BE2C (cell line): Measurements from ENCODE around the gene PRTN3.

Experiments used
- DNase-seq: peaks from one replicate; pipeline ENCODE4 v3.0.0-alpha.2; 2020
- H3K27me3 ChIP-seq: fragments of 250-450 bp; sonication (Bioruptor Pico); 2 replicates; pipeline ENCODE4 v1.5.1; 2020; ENCODE audit warnings: mild to moderate bottlenecking
- H3K36me3 ChIP-seq: fragments of 250-450 bp; sonication (Bioruptor Pico); 2 replicates; pipeline ENCODE4 v1.5.1; 2020; ENCODE audit warnings: mild to moderate bottlenecking
- H3K4me1 ChIP-seq: fragments of 250-450 bp; sonication (Bioruptor Pico); 2 replicates; pipeline ENCODE4 v1.5.1; 2020
- H3K4me3 ChIP-seq: 2 replicates; pipeline ENCODE4 v1.5.1; 2011; ENCODE audit warnings: low read depth, low read length
- H3K9me3 ChIP-seq: fragments of 250-450 bp; sonication (Bioruptor Pico); 2 replicates; pipeline ENCODE4 v1.5.1; 2020
- TF ChIP-seq, protein P1 (sequence below): IDR thresholded peaks from 2 replicates; pipeline ENCODE4 v1.5.1; 2012; ENCODE audit warnings: mild to moderate bottlenecking, low read depth, low read length

The PRTN3 gene

DNA sequence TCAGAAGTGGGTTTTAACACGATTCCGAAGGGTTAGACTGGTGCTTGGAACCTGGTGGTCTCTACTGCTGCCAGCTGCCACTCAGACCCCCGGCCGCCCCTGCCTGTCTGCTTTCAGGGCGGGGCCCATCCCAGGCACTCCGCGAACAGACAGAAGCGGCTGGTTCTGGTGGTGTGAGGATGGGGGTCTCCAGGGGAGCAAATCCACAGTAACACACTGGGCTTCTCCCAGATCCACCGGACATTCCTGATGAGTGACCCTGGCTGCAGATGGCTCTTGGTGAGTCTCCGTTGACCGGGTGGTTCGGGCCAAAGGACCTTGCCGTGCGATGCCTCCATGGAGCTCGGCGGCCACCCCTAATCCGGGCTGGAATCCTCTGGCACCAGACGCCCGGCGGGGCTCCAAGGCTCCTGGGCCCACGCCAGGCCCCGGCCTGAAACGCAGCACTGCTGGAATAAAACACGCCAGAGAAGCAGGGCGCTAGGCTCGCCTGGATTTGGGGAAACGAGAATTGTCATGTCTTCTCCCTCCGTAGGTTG lies 45.7 kb upstream of the PRTN3 start:
- Histone ChIP-seq H3K36me3 (peaks cover 23% of the 10 kb centered on the region), H3K4me1 (no peaks in the 10 kb centered on the region), H3K9me3 (no peaks in the 10 kb centered on the region), H3K4me3 (no peak overlapping the region), H3K27me3 (no peaks in the 10 kb centered on the region)
- no peak for DNase-seq
- TF ChIP-seq, protein P1, sequence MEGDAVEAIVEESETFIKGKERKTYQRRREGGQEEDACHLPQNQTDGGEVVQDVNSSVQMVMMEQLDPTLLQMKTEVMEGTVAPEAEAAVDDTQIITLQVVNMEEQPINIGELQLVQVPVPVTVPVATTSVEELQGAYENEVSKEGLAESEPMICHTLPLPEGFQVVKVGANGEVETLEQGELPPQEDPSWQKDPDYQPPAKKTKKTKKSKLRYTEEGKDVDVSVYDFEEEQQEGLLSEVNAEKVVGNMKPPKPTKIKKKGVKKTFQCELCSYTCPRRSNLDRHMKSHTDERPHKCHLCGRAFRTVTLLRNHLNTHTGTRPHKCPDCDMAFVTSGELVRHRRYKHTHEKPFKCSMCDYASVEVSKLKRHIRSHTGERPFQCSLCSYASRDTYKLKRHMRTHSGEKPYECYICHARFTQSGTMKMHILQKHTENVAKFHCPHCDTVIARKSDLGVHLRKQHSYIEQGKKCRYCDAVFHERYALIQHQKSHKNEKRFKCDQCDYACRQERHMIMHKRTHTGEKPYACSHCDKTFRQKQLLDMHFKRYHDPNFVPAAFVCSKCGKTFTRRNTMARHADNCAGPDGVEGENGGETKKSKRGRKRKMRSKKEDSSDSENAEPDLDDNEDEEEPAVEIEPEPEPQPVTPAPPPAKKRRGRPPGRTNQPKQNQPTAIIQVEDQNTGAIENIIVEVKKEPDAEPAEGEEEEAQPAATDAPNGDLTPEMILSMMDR, result no peak

DNA sequence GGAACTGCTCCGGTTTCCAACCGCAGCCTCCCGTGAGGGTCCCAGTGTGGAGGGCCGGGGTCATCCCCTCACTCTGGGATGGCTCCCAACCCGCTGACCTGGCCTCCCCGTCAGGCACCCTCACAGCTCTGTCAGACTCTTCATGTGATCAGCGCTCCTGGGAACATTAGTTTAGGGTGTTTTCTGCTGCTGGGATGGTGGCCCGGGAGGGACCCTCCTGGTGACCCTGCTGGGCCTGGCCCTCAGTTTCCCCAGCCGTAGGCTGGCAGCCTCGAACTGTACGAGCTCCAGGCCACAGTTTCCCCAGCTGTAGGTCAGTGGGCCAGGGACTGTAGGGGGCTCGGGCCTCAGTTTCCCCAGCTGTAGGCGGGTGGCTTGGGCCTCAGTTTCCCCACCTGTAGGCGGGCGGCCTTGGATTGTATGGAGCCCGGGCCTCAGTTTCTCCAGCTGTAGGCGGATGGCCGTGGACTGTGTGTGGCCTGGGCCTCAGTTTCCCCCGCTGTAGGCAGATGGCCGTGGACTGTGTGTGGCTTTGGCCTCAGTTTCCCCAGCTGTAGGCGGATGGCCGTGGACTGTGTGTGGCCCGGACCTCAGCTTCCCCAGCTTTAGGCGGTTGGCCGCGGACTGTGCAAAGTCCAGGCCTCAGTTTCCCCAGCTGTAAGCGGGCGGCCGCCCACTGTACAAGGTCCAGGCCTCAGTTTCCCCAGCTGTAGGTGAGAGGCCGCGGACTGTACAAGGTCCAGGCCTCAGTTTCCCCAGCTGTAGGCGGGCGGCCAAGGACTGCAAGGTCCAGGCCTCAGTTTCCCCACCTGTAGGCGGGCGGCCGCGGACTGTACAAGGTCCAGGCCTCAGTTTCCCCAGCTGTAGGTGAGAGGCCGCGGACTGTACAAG lies 44.9 kb upstream of the PRTN3 start:
- TF ChIP-seq, protein P1, result no peak
- Histone ChIP-seq H3K27me3 (no peaks in the 10 kb centered on the region), H3K4me1 (peaks cover 3% of the 10 kb centered on the region)

DNA sequence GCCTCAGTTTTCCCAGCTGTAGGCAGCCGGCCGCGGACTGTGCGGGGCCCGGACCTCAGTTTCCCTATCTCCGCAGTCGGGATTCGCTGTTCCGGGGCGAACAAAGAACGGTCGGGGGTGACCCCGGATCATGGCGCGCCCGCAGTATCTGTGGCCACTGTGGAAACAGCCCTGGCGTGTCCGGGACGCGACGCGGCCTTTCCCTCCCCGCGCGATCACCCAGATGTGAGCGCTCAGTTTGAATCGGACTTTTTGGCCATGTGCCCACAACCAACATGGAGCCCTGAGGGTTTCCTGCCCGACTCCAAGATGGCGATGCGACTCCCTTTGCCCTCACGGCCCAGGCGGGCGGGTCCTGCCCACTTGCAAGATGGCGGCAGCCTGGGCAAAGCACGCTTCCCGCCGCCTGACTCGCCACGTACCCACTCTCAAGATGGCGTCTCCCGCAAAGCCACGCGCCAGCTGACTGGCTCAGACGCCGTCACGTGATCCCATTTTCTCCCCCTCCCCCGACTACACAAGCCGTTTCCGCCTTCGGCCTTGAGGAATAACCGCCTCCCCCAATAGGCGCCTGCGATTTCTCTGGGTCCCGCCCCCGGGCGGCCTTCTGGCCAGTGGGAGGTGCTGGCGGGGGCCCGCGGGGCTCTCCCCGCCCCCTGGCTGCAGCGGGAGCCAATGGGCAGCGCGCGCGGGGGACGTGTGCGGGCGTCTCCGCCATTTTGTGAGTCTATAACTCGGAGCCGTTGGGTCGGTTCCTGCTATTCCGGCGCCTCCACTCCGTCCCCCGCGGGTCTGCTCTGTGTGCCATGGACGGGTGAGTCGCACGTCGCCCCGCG lies 43.9 kb upstream of the PRTN3 start, which contains the start of gene PTBP1:
Gene PTBP1, plus strand, starts transcription at position 761 of the 836 bp plus-strand sequence. Its CDS starts 46 bp downstream, at position 807.
- peak within 1 kb of the TSS; percentile 96 for H3K4me3 ChIP-seq
- H3K4me1 ChIP-seq, result peaks cover 13% of the 10 kb centered on the region
- TF ChIP-seq, protein P1, result peak; percentile 8; the same call in 1 of the 2 replicates

More for the DNA sequence above, 44.9 kb upstream of the PRTN3 start:
- Histone ChIP-seq H3K4me3 (peak overlapping the region; percentile 72), H3K9me3 (no peaks in the 10 kb centered on the region), H3K36me3 (peaks cover 31% of the 10 kb centered on the region)
- DNase-seq, result no peak

DNA sequence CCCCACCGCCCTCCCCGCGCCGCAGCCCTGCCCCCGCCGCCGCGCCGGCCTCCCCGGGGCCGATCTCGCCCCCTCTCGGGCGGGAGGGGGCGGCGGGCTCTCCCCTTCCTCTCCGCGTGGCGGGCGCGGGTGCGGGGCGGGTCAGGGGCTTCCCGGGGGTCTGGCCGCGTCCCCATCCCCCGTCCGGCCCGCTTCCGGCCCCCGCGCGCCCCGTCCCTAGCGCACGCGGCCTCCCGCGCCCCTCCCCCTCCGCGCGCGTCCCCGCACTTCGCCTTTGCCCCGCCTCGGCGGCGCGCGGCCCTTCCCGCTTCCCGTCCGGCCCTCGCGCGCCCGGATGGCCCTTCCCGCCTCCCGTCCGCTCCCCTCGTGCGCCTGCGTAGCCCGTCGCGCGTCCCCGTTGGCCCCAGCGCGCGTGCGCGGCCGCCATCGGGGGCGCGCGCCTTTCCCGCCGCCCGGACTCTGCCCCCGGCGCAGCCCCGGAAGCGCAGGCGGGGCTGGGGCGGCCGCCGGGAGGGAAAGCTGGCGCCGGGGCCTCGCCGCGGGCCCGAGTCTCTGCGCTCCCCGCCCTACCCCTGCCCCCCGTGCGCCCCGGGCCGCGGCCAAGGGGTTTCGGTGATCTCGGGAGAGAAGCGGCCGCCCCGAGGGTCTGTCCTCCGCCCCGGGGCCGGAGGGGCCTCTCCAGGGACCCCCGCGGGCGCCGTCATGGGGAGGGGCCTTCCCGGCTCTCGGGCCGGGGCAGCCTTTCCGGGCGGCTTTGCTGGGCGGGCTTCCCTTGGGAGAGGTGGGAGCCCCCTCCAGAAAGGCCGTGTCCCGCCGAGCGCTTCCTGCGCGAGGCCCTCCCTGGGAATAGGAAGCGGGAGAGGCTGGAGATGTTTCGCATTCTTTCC lies 43.0 kb upstream of the PRTN3 start:
- peak; percentile 92 for DNase-seq
- TF ChIP-seq, protein P1, result no peak
- H3K9me3 ChIP-seq, result no peaks in the 10 kb centered on the region
- H3K4me1 ChIP-seq, result peaks cover 19% of the 10 kb centered on the region
- H3K36me3 ChIP-seq, result peaks cover 49% of the 10 kb centered on the region
- no peaks in the 10 kb centered on the region for H3K27me3 ChIP-seq
- peak overlapping the region; percentile 96 for H3K4me3 ChIP-seq

More for the DNA sequence above, 43.9 kb upstream of the PRTN3 start, which contains the start of gene PTBP1:
- DNase-seq, result peak; percentile 100
- Histone ChIP-seq H3K27me3 (no peaks in the 10 kb centered on the region), H3K36me3 (peaks cover 40% of the 10 kb centered on the region), H3K9me3 (no peaks in the 10 kb centered on the region)

DNA sequence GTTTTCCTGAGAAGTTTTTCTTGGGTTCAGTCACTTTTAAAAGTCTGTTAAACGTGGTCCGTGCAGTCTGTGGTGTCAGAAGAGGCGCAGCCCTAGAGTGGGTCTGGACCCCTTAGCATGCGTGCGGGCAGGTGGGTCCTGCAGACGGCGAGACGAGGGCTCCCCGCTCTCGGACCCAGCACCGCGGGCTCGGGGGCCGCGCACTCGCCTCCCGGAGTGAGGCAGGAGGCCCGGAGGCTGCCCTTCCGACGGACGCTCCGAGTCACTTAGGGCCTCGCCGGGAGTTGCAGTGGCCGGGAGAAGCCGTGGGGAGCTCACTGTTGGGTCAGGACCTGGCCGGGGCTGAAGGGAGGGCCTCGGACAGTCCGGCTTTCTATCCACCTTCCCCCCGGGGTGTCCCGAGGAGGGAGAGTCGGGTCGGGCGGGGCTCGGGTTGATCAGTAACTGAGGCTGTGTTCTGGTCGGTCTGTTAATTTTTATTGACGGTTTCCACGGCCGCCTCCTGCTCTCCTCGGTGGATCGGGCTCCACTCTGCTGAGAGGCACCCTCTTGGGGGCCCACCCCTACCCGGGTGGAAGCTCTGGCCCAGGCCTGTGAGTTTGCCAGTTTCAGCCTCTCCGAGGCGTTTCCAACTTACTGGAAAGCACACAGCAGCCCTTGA lies 42.3 kb upstream of the PRTN3 start:
- Histone ChIP-seq H3K9me3 (no peaks in the 10 kb centered on the region), H3K36me3 (peaks cover 57% of the 10 kb centered on the region), H3K27me3 (no peaks in the 10 kb centered on the region), H3K4me3 (peak overlapping the region; percentile 96), H3K4me1 (peaks cover 22% of the 10 kb centered on the region)
- no peak for DNase-seq
- TF ChIP-seq, protein P1, result no peak
